Left ventricle myocardium inferior (tissue), 1 donor: ENCODE measurements around the gene ODAD2. TPM values are rescaled to one million over a fixed set of nuclear protein-coding genes. Genes with fewer than 3 reads are reported as not detected.

Source experiments
- DNase-seq: peaks from one replicate; pipeline ENCODE4 v3.0.0-alpha.2; 2020
- H3K27ac ChIP-seq: fragments of 200-600 bp; replicated peaks from 2 replicates; pipeline ENCODE4 v1.8.0; 2021
- H3K27me3 ChIP-seq: fragments of 200-600 bp; 2 replicates; pipeline ENCODE4 v1.8.0; 2021; ENCODE audit warnings: low read depth
- H3K36me3 ChIP-seq: fragments of 200-600 bp; 2 replicates; pipeline ENCODE4 v1.8.0; 2021
- H3K4me1 ChIP-seq: fragments of 200-600 bp; 2 replicates; pipeline ENCODE4 v1.8.0; 2021
- H3K4me3 ChIP-seq: fragments of 200-600 bp; 2 replicates; pipeline ENCODE4 v1.8.0; 2021; ENCODE audit warnings: mild to moderate bottlenecking, moderate library complexity
- H3K9me3 ChIP-seq: fragments of 200-600 bp; replicated peaks from 2 replicates; pipeline ENCODE4 v1.8.0; 2021
- CTCF ChIP-seq: fragments of 200-600 bp; IDR thresholded peaks from 2 replicates; pipeline ENCODE4 v1.8.0; 2021; ENCODE audit warnings: antibody characterized with exemption, mild to moderate bottlenecking, borderline replicate concordance
- intact Hi-C: fragments of 100-400 bp; cut with micrococcal nuclease; formaldehyde crosslinking; loops from one replicate; pipeline ENCODE4 v1.11.0; 2022
- total RNA-seq: library from RNA; stranded (reverse); fragmentation: NEBNext Ultra II Directional; extraction: Animal tissue kit (Norgen Biotek cat#: 25700); gene quantifications from one replicate; pipeline ENCODE4 v1.2.1, GENCODE V29; 2021
- donor health status: DM: no; HTN: yes; CAD: no; lungs with severe emphysema.

Gene ODAD2
- total RNA-seq, 1 donor from 2014 or later, result 0.58 TPM

GRCh38 chr10:27783660-27784059 is 215.2 kb downstream of the ODAD2 start:
- Histone ChIP-seq H3K27ac (no peak overlapping the region), H3K27me3 (peaks cover 11% of the 10 kb centered on the region), H3K9me3 (peaks cover 9% of the 10 kb centered on the region), H3K36me3 (no peaks in the 10 kb centered on the region), H3K4me3 (no peak overlapping the region), H3K4me1 (no peaks in the 10 kb centered on the region)
- no peak for DNase-seq
- peak; percentile 49 for TF ChIP-seq CTCF
- intact Hi-C loops, result no loop called here

GRCh38 chr10:27779462-27780015 is 219.3 kb downstream of the ODAD2 start:
- H3K4me3 ChIP-seq, result no peak overlapping the region
- intact Hi-C loops, result no loop called here
- H3K27me3 ChIP-seq, result no peaks in the 10 kb centered on the region
- no peaks in the 10 kb centered on the region for H3K4me1 ChIP-seq
- TF ChIP-seq CTCF, result no peak
- H3K27ac ChIP-seq, result no peak overlapping the region
- H3K36me3 ChIP-seq, result no peaks in the 10 kb centered on the region
- peaks cover 9% of the 10 kb centered on the region for H3K9me3 ChIP-seq
- DNase-seq, result no peak

- H3K27me3 ChIP-seq, result peaks cover 17% of the 10 kb centered on the region
- H3K4me3 ChIP-seq, result no peak overlapping the region
- H3K27ac ChIP-seq, result no peak overlapping the region
- H3K36me3 ChIP-seq, result no peaks in the 10 kb centered on the region
- no peaks in the 10 kb centered on the region for H3K4me1 ChIP-seq
- no peaks in the 10 kb centered on the region for H3K9me3 ChIP-seq
- DNase-seq, result no peak
- intact Hi-C loops, result no loop called here
- TF ChIP-seq CTCF, result no peak
Measured at GRCh38 chr10:27774831-27775230, 224.0 kb downstream of the ODAD2 start.

- intact Hi-C loops, result no loop called here
- Histone ChIP-seq H3K27ac (no peak overlapping the region), H3K9me3 (no peaks in the 10 kb centered on the region), H3K4me3 (no peak overlapping the region), H3K36me3 (no peaks in the 10 kb centered on the region), H3K27me3 (peaks cover 17% of the 10 kb centered on the region), H3K4me1 (no peaks in the 10 kb centered on the region)
- TF ChIP-seq CTCF, result no peak
- no peak for DNase-seq
Measured at GRCh38 chr10:27771231-27771630, 227.6 kb downstream of the ODAD2 start.

- H3K27ac ChIP-seq, result no peak overlapping the region
- no peak for DNase-seq
- TF ChIP-seq CTCF, result no peak
- no peaks in the 10 kb centered on the region for H3K36me3 ChIP-seq
- no peaks in the 10 kb centered on the region for H3K9me3 ChIP-seq
- H3K4me3 ChIP-seq, result no peak overlapping the region
- H3K4me1 ChIP-seq, result no peaks in the 10 kb centered on the region
- H3K27me3 ChIP-seq, result peaks cover 17% of the 10 kb centered on the region
- intact Hi-C loops, result no loop called here
Measured at GRCh38 chr10:27770181-27770580, 228.7 kb downstream of the ODAD2 start.
